Ishikawa (cell line): Measurements from ENCODE around the gene MGLL.

Source experiments
- CEBPB ChIP-seq: IDR thresholded peaks from 2 replicates; pipeline ENCODE4 v1.6.1; 2012
- CREB1 ChIP-seq: IDR thresholded peaks from 2 replicates; pipeline ENCODE4 v1.6.1; 2012; ENCODE audit warnings: low read depth
- EGR1 ChIP-seq: IDR thresholded peaks from 2 replicates; pipeline ENCODE4 v1.6.1; 2012
- EP300 ChIP-seq: IDR thresholded peaks from 2 replicates; pipeline ENCODE4 v1.6.1; 2012; ENCODE audit warnings: borderline replicate concordance
- FOXM1 ChIP-seq: IDR thresholded peaks from 2 replicates; pipeline ENCODE4 v1.6.1; 2012; ENCODE audit warnings: low read depth, borderline replicate concordance
- MAX ChIP-seq: IDR thresholded peaks from 2 replicates; pipeline ENCODE4 v1.6.1; 2012
- NFIC ChIP-seq: IDR thresholded peaks from 2 replicates; pipeline ENCODE4 v1.6.1; 2012
- RAD21 ChIP-seq: IDR thresholded peaks from 2 replicates; pipeline ENCODE4 v1.6.1; 2012; ENCODE audit warnings: low read depth
- REST ChIP-seq: IDR thresholded peaks from 2 replicates; pipeline ENCODE4 v1.6.1; 2012; ENCODE audit warnings: low read depth, mild to moderate bottlenecking
- TAF1 ChIP-seq: IDR thresholded peaks from 2 replicates; pipeline ENCODE4 v1.6.1; 2012; ENCODE audit warnings: low read depth, mild to moderate bottlenecking
- TCF12 ChIP-seq: IDR thresholded peaks from 2 replicates; pipeline ENCODE4 v1.6.1; 2012; ENCODE audit warnings: low read depth
- TEAD4 ChIP-seq: IDR thresholded peaks from 2 replicates; pipeline ENCODE4 v1.6.1; 2012
- YY1 ChIP-seq: IDR thresholded peaks from 2 replicates; pipeline ENCODE4 v1.6.1; 2012; ENCODE audit warnings: low read depth
- ZBTB7A ChIP-seq: IDR thresholded peaks from 2 replicates; pipeline ENCODE4 v1.6.1; 2012; ENCODE audit warnings: low read depth
- TF ChIP-seq, protein P1 (sequence below): IDR thresholded peaks from 2 replicates; pipeline ENCODE4 v1.6.1; 2012

MGLL gene

GRCh38 chr3:127680146-127680661, 142.1 kb downstream of the MGLL start:
- TF ChIP-seq REST (no peak), ZBTB7A (no peak), YY1 (no peak), TAF1 (no peak), CREB1 (no peak), RAD21 (no peak), MAX (no peak), EP300 (no peak), TEAD4 (no peak), TCF12 (no peak), CEBPB (no peak), FOXM1 (no peak), EGR1 (no peak)
- TF ChIP-seq, protein P1, sequence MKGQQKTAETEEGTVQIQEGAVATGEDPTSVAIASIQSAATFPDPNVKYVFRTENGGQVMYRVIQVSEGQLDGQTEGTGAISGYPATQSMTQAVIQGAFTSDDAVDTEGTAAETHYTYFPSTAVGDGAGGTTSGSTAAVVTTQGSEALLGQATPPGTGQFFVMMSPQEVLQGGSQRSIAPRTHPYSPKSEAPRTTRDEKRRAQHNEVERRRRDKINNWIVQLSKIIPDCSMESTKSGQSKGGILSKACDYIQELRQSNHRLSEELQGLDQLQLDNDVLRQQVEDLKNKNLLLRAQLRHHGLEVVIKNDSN = no peak

DNA sequence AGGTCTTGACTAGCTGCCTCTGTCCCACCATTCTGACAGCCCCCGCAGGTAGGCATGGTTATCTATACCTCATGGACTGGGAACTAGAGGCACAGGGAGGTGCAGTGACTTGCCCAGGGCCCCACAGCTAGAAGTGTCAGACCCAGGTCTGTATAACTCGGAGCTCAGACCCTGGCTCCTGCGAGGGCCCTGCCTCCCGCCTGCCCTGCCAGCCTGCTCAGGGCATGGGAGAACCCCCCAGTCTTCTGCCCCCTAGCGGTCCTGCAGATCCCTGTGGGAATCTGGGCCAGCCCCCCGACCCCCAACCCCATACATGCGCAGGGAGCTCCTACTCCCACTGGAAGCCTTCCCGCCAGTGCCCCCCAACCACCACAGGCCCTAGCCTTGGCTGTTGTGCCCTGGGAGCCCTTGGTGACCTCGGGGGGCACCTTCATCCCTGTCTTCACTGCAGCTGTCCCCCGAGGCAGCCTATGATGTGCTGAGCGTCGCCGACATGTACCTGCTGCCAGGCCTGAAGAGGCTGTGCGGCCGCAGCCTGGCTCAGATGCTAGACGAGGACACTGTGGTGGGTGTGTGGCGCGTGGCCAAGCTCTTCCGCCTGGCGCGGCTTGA, 142.7 kb downstream of the MGLL start:
- TF ChIP-seq FOXM1 (no peak), REST (no peak), RAD21 (no peak), CREB1 (no peak), ZBTB7A (no peak), EP300 (no peak), NFIC (no peak), TAF1 (no peak), EGR1 (no peak), YY1 (no peak), TCF12 (no peak), CEBPB (no peak), TEAD4 (no peak), MAX (no peak)
- TF ChIP-seq, protein P1 = no peak

- TF ChIP-seq, protein P1 = no peak
- TF ChIP-seq CEBPB = no peak
- TF ChIP-seq NFIC = no peak
- no peak for TF ChIP-seq ZBTB7A
- no peak for TF ChIP-seq EP300
- TF ChIP-seq REST = no peak
- TF ChIP-seq TEAD4 = no peak
- TF ChIP-seq MAX = no peak
- TF ChIP-seq RAD21 = no peak
- no peak for TF ChIP-seq FOXM1
- no peak for TF ChIP-seq TCF12
- TF ChIP-seq YY1 = no peak
- TF ChIP-seq EGR1 = no peak
- no peak for TF ChIP-seq CREB1
- TF ChIP-seq TAF1 = no peak
Measured at GRCh38 chr3:127678611-127679533, 143.4 kb downstream of the MGLL start.
